ES-I3 (cell line): ENCODE data around the gene TMEM59L.

Experiments
- H3K36me3 ChIP-seq: 2 replicates; pipeline ENCODE4 v1.6.1; 2013; ENCODE audit warnings: mild to moderate bottlenecking, low read length, control low read depth, moderate library complexity; ENCODE audit not compliant: insufficient read depth
- H3K4me1 ChIP-seq: 2 replicates; pipeline ENCODE4 v1.6.1; 2013; ENCODE audit warnings: mild to moderate bottlenecking, control low read depth, low read length; ENCODE audit not compliant: insufficient read depth
- H3K9ac ChIP-seq: 2 replicates; pipeline ENCODE4 v1.6.1; 2013; ENCODE audit warnings: low read depth, mild to moderate bottlenecking, low read length, moderate library complexity
- H3K9me3 ChIP-seq: 2 replicates; pipeline ENCODE4 v1.6.1; 2013; ENCODE audit warnings: mild to moderate bottlenecking, low read length, moderate library complexity; ENCODE audit not compliant: control insufficient read depth, insufficient read depth

Gene TMEM59L

DNA sequence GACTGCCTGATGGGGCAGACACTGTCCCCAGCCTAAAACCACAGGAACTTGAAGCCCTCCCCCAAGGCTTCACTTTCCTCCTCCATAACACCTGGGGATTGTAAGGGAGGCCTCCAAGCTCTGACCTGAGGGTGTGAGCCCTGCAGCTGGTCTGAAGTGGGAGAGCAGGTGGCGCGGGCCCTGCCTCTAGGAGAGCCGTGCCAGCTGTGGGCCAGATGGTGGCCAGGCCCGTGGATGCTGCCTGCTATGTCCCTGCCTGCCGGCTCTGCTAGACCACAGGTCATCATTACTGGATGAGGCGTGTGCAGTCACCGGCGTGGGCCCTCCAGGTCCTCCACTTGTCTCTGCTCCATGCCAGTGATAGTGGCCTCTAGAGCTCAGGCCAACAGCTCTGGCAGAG is 20.7 kb downstream of the TMEM59L start:
- Histone ChIP-seq H3K9ac (no peak overlapping the region), H3K36me3 (no peaks in the 10 kb centered on the region), H3K9me3 (no peaks in the 10 kb centered on the region), H3K4me1 (peaks cover 9% of the 10 kb centered on the region)

DNA sequence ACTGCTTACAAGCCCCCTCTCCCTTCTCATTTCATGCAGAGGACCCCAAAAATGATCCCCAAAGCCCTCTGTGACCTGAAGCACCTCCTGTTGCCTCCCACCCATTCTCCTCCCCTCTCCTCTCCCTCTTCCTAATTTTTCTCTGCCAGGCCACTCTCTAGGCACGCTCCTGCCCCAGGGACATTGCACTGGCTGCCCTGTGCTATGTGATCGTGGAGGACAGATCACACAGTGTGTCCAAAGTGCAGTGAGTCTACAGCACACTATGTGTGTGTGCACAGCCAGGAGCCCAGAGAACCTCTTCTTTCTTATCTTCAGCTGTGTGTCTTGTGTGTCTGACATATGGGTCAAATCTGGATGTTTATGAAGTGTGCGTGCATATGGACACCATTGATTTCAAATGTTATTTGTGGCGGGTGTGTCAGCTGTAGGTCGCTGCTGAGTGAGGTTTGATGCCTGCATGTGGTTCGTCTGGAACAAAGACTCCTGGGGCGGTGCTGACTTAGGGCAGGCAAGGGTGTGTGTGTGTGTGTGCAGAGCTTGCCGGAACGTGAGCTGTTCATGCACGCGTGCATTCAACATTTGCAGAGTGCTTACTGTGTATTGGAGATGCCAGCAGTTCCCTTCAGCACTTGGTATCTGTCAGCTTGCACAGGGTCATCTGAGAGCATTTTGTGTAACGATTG is 22.1 kb downstream of the TMEM59L start:
- H3K9ac ChIP-seq, result no peak overlapping the region
- H3K4me1 ChIP-seq, result peaks cover 9% of the 10 kb centered on the region
- no peaks in the 10 kb centered on the region for H3K9me3 ChIP-seq
- H3K36me3 ChIP-seq, result no peaks in the 10 kb centered on the region

- no peaks in the 10 kb centered on the region for H3K36me3 ChIP-seq
- peaks cover 9% of the 10 kb centered on the region for H3K4me1 ChIP-seq
- no peak overlapping the region for H3K9ac ChIP-seq
- no peaks in the 10 kb centered on the region for H3K9me3 ChIP-seq
Measured at GRCh38 chr19:18635831-18636182, 23.1 kb downstream of the TMEM59L start.

DNA sequence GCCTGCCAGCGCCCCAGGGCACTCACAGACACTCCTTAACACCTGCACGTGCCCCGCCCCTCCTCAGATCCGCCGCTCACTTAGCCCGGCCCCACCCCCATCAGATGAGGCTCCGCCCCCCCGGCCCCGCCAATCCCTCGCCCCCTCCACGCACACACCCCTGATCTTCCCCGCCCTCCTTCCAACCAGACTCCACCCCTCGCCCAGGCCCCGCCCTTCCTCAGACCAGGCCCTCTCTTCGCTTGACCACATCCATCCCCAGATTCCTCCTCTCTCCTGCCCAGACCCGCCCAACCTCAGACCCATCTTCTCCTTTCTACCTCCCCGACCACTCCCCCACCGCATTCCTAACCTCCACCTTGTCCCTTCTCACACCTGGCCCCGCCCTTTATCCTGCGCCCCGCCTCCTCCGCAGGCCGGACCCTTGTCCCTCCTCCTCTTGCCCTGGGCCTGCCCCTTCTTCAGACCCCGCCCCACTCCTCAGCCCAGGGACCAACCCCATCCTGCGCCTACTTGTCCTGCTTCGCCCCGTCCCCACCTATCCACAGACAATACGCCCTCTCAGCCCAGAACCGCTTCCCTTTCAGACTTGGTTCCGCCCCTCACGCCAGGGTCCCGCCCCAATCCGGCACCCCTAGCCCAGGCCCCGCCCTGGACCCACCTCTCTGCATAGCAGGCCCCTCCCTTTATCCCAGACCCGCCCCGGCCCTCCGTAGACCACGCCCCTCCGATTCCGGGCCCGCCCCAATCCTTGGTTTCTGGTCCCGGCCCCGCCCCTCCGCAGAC is 23.7 kb downstream of the TMEM59L start:
- Histone ChIP-seq H3K9ac (peak overlapping the region; percentile 81; the same call in 1 of the 2 replicates), H3K4me1 (peaks cover 9% of the 10 kb centered on the region), H3K9me3 (no peaks in the 10 kb centered on the region), H3K36me3 (no peaks in the 10 kb centered on the region)

- no peaks in the 10 kb centered on the region for H3K9me3 ChIP-seq
- H3K9ac ChIP-seq, result peak within 1 kb of the TSS; percentile 93
- peaks cover 9% of the 10 kb centered on the region for H3K4me1 ChIP-seq
- no peaks in the 10 kb centered on the region for H3K36me3 ChIP-seq
Measured at GRCh38 chr19:18636969-18637629, 24.4 kb downstream of the TMEM59L start, which contains the start of gene KLHL26. Gene KLHL26 (plus strand): TSS chr19:18637028. CDS start chr19:18637055, 27 bp downstream.

- peak overlapping the region; percentile 93; the same call in 1 of the 2 replicates for H3K9ac ChIP-seq
- no peaks in the 10 kb centered on the region for H3K36me3 ChIP-seq
- no peaks in the 10 kb centered on the region for H3K9me3 ChIP-seq
- peaks cover 9% of the 10 kb centered on the region for H3K4me1 ChIP-seq
Measured at GRCh38 chr19:18637673-18638630, 25.3 kb downstream of the TMEM59L start.

DNA sequence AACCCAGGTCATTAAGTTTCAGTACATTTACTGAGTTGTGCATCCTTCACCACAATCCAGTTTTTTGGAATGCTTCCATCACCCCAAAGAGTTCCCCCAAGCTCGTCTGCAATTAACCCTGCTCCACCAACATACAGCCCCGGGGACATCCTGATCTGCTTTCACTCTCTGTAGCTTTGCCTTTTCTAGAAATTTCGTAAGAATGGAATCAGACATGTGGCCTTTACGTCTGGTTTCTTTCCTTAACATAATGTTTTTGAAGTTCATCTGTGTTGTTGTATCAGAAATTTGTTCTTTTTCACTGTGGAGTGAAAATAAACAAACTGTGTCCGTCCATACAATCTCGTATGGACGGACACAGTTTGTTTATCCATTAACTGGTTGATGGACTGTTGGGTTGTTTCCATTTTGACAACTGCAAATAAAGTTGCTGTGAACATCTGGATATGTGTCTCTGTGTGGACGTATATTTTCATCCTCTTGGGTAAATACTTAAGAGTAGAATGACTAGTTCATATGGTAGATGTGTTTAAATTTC is 27.1 kb downstream of the TMEM59L start:
- no peaks in the 10 kb centered on the region for H3K36me3 ChIP-seq
- peaks cover 16% of the 10 kb centered on the region for H3K4me1 ChIP-seq
- no peaks in the 10 kb centered on the region for H3K9me3 ChIP-seq
- no peak overlapping the region for H3K9ac ChIP-seq

DNA sequence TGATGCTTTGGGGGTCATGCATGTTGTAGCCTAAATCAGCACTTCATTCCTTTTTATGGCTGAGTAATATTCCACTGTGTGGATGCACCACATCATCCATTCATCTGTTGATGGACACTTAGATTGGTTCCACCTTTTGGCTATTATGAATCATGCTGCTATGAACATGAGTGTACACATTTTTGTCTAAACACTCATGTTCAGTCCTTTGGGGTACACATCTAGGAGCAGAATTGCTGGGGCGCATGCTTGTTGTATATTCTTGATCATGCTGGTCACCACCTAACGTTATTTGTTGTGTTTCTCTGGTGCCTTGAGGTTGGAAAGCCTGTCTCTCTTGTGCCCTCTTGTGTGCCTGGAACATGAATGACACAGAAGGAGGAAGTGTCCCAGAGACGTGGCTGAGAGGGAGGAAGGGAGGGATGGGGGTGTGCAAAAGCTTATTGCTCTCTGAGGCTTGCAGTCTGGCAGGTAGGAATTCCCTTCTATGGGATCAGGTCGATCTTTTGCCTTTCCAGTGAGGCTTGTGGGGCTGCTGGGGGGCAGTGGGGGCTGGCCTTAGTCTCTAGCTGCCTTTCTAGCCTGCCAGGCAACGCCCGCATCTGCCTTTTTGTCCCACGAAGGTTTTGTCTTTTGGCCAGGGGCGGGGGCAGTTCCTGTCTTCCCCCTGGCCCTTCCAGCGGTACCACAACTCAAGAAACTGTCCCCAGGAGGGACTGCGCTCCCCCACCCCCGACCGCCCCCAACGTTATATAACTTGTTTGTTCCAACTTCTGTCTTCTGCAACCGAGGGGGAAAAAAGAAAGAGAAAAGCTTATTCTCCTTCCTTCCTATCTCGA is 31.7 kb downstream of the TMEM59L start:
- H3K4me1 ChIP-seq, result peaks cover 23% of the 10 kb centered on the region; the same call in 1 of the 2 replicates
- no peak overlapping the region for H3K9ac ChIP-seq
- no peaks in the 10 kb centered on the region for H3K9me3 ChIP-seq
- H3K36me3 ChIP-seq, result no peaks in the 10 kb centered on the region

DNA sequence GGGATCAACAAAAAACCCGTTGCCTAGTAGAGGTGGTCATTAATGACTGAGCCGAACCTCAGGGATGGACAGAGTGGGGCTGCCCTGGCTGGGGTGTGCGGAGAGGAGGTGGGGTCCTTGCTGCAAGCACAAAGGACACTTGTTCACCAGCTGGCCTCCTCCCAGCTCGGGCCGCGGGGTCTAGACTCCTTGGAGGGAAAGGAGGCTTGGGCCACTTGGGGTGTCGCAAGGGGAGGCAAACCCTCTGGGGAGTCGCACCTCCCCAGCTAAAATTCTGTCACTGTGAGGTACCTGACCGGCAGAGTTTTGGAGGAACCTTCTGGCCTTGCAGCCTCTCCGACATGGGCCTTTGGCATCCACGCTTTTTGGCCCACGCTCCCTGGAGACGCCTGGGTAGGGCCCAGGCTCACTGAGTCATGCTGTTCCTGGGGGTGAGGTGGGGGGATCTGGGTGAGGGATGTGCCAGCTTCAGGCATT is 32.4 kb downstream of the TMEM59L start:
- peaks cover 28% of the 10 kb centered on the region for H3K4me1 ChIP-seq
- H3K9me3 ChIP-seq, result no peaks in the 10 kb centered on the region
- H3K9ac ChIP-seq, result no peak overlapping the region
- no peaks in the 10 kb centered on the region for H3K36me3 ChIP-seq

DNA sequence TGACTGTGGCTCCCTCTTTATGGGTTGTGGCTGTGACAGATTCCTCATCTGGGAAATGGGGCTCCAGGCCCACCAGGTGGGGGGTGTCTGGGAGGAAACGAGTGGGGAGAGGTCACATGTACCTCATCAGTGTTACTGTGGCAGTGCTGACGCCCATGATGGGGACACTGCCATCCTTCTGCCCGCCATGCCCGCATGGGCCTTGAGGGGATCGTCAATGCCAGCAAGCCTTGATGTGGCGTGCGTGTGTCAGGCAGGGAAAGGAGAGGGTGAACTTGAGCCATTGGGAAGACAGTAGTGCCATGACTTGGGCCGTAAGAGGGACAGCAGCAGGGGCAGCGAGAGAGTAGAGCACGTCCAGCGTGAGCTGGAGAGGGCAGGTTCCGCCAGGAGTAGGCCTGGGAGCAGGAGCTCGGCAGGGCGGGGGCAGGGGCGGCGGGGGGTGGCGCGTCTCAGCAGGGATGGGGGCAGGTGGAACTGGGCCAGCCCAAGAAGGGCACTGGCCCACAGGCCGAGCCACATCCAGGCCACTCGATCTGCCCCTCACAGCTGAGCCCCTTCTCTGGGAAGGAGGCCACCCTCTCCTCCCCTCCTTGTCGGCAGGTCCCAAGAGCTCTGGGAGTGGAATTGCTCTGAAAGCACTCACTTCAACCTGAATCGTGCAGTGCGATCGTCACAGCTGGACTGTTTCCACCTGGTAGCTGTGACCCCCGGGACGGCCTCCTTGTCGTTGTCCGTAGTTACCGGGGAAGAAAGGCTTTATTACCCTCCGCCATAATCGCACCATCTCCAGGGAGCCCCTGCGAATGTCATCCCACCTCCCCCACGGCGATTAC is 34.1 kb downstream of the TMEM59L start:
- Histone ChIP-seq H3K36me3 (no peaks in the 10 kb centered on the region), H3K9me3 (no peaks in the 10 kb centered on the region), H3K9ac (no peak overlapping the region), H3K4me1 (peaks cover 43% of the 10 kb centered on the region)

DNA sequence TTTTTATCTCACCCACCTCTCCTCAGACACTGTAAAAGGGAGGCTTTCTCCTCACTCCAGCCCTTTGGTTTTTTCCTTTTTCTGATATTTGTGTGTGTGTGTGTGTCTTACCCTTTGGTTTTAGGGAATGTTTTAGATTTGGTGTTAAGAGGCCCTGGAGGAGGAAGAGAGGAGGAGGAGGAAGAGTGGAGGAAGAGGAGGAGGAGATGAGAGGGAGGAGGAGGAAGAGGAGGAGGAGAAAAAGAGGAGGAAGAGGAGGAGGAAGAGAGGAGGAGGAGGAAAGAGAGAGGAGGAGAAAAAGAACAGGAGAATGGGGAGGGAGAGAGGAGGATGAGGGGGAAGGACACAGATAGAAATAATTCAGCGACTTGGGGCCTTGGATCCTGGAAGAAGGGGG is 34.7 kb downstream of the TMEM59L start:
- H3K36me3 ChIP-seq, result no peaks in the 10 kb centered on the region
- peaks cover 45% of the 10 kb centered on the region for H3K4me1 ChIP-seq
- H3K9ac ChIP-seq, result no peak overlapping the region
- no peaks in the 10 kb centered on the region for H3K9me3 ChIP-seq

GRCh38 chr19:18647807-18648206 is 35.1 kb downstream of the TMEM59L start:
- H3K36me3 ChIP-seq, result no peaks in the 10 kb centered on the region
- H3K9ac ChIP-seq, result no peak overlapping the region
- H3K9me3 ChIP-seq, result no peaks in the 10 kb centered on the region
- H3K4me1 ChIP-seq, result peaks cover 45% of the 10 kb centered on the region
